Small intestine (tissue), 7 donors: ENCODE data around the gene MORN1. TPM values are rescaled to one million over a fixed set of nuclear protein-coding genes. Genes with fewer than 3 reads are reported as not detected.
A peak's percentile ranks its signal among the peaks of the same experiment; 100 is the strongest.
"Not testable (repeated sequence)": the region's sequence is repeated elsewhere in the genome, so short reads cannot be mapped to it uniquely, and the experiment has no call there.

ENCODE experiments used
- DNase-seq, 2 donors: peaks; one replicate each; pipeline versions ENCODE4 v3.0.0 to v3.0.0-alpha.2; 2013
- FAIRE-seq: peaks from 2 replicates; lab custom pipeline; 2012; peaks lifted over from hg19 to GRCh38; lab: Jason Lieb, UNC
- H3K27ac ChIP-seq, 3 donors: one replicate each; pipeline ENCODE4 v1.5.1; 2013; ENCODE audit warnings: low read length in 2 of 3, mild to moderate bottlenecking in 2 of 3, control low read depth in 1 of 3, inconsistent platforms in 1 of 3, low read depth in 1 of 3, moderate library complexity in 1 of 3
- H3K27me3 ChIP-seq, 3 donors: one replicate each; pipeline ENCODE4 v1.6.1; 2013; ENCODE audit warnings: low read length in 3 of 3, inconsistent platforms in 1 of 3; ENCODE audit not compliant: control insufficient read depth in 3 of 3, insufficient read depth in 3 of 3
- H3K36me3 ChIP-seq, 3 donors: one replicate each; pipeline ENCODE4 v1.6.1; 2013; ENCODE audit warnings: low read length in 3 of 3, inconsistent platforms in 1 of 3, low read depth in 1 of 3, mild to moderate bottlenecking in 1 of 3, moderate library complexity in 1 of 3; ENCODE audit not compliant: control insufficient read depth in 3 of 3, insufficient read depth in 2 of 3
- H3K4me1 ChIP-seq, 3 donors: one replicate each; pipeline ENCODE4 v1.6.1; 2013; ENCODE audit warnings: low read length in 2 of 3, inconsistent platforms in 1 of 3, low read depth in 1 of 3, mild to moderate bottlenecking in 1 of 3, moderate library complexity in 1 of 3; ENCODE audit not compliant: control insufficient read depth in 3 of 3, insufficient read depth in 2 of 3
- H3K4me3 ChIP-seq, 3 donors: one replicate each; pipeline ENCODE4 v1.5.1; 2013; ENCODE audit warnings: low read length in 3 of 3, control low read depth in 1 of 3, inconsistent platforms in 1 of 3, low read depth in 1 of 3, mild to moderate bottlenecking in 1 of 3, moderate library complexity in 1 of 3
- H3K9me3 ChIP-seq, 2 donors: one replicate each; pipeline ENCODE4 v1.6.1; 2013; ENCODE audit warnings: low read depth in 1 of 2, low read length in 1 of 2; ENCODE audit not compliant: control insufficient read depth in 2 of 2, insufficient read depth in 1 of 2
- WGBS, 3 donors: extraction: QIAGEN DNeasy Blood & Tissue Kit; methylation state at CpG; one replicate each; pipeline ENCODE4 v1.1.7; 2013; 5-methylcytosine and 5-hydroxymethylcytosine counted together
- polyA plus RNA-seq, 4 donors: library from polyadenylated mRNA; stranded (reverse) in 3 of 4; unstranded in 1 of 4; fragments of 200-250 nt in 3 of 4; fragments of 120-200 nt in 1 of 4; gene quantifications; one replicate each; pipeline versions ENCODE4 v1.2.1 to v1.2.3, GENCODE V29; 2013
- donor health status: healthy with polysubstance abuse.
- donor health status: control.
- donor health status: control.
- donor health status: Bipolar disorder and iron deficiency.
- donor health status: healthy.

MORN1 gene
- polyA plus RNA-seq, 4 donors: 1.1 to 10.6 (median 2.8) TPM

DNA sequence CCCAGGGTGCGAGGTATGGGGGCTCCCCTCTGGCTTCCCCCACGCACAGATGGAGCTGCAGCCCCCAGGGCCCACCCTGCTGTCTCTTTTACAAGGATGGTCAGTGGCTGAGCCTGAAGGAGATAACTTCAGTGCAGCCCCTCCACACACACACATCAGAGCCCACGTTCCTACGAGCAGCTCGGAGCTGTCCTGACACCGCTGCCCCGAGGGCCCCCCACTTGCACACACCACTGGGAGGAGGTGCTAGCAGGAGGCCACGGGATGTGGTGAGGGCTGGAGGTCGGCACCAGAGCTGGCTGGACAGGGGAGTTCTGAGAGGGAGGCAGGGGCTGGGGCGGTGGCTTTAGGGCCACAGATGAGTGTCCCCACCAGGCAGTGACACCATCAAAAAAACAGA, 53.9 kb downstream of the MORN1 start:
- H3K27ac ChIP-seq: no peak overlapping the region
- FAIRE-seq (no peak), DNase-seq (no peak)
- no peaks in the 10 kb centered on the region for H3K9me3 ChIP-seq
- H3K4me1 ChIP-seq: no peaks in the 10 kb centered on the region
- no peaks in the 10 kb centered on the region for H3K27me3 ChIP-seq
- WGBS, 3 donors: 64 to 75% (median 72%) methylated on average over 10 of the region's 10 CpGs
- no peak overlapping the region for H3K4me3 ChIP-seq
- no peaks in the 10 kb centered on the region for H3K36me3 ChIP-seq

DNA sequence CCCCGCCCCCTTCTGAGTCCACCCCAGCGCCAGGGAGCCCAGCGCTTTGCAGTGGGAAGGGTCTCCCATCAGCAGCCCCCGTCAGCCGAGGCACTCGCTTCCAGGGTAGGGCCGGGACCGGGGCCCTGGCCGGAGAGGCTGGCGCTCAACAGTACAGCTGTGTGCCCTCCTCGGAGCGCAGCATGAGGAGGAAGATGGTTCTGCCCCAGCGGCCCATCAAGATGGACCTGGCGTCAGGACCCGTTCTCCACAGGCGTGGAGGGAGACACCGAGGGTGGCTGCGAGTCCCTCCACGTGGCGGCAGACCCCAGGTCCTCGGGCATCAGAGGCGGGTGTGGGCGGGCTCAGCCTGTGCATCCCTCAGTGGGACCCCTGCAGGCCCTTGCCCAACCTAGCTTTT, 54.3 kb downstream of the MORN1 start:
- no peak for DNase-seq
- H3K36me3 ChIP-seq: no peaks in the 10 kb centered on the region
- H3K27ac ChIP-seq: no peak overlapping the region
- no peaks in the 10 kb centered on the region for H3K27me3 ChIP-seq
- 84 to 91% (median 88%) methylated on average over 21 to 23 of the region's 23 CpGs for WGBS, 3 donors
- no peak for FAIRE-seq
- H3K4me1 ChIP-seq: no peaks in the 10 kb centered on the region
- no peaks in the 10 kb centered on the region for H3K9me3 ChIP-seq
- H3K4me3 ChIP-seq: no peak overlapping the region

DNA sequence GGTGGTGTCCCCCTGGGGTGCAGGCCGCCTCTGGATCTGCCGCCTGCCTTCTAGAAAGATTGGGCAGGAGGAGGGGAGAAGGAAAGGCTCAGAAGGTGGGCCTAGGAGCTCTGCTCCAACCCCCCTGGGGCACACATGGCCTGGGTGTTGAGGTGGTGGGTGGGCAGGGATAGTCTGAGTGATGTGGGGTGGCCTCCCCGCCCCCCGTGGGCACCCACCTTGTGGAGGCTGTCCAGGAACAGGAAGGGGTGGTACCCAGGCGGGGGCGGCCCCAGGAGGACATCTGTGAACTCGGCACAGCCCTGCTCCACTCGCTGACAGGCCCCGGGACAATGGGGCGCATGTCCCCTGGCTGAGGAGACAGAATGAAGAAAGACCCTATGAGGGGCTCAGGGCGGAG, 54.9 kb downstream of the MORN1 start:
- WGBS, 3 donors: 69 to 85% (median 75%) methylated on average over 9 to 11 of the region's 11 CpGs
- Histone ChIP-seq H3K36me3 (no peaks in the 10 kb centered on the region), H3K4me1 (no peaks in the 10 kb centered on the region), H3K27ac (no peak overlapping the region), H3K27me3 (no peaks in the 10 kb centered on the region), H3K9me3 (no peaks in the 10 kb centered on the region), H3K4me3 (no peak overlapping the region)
- FAIRE-seq (no peak), DNase-seq (no peak)

DNA sequence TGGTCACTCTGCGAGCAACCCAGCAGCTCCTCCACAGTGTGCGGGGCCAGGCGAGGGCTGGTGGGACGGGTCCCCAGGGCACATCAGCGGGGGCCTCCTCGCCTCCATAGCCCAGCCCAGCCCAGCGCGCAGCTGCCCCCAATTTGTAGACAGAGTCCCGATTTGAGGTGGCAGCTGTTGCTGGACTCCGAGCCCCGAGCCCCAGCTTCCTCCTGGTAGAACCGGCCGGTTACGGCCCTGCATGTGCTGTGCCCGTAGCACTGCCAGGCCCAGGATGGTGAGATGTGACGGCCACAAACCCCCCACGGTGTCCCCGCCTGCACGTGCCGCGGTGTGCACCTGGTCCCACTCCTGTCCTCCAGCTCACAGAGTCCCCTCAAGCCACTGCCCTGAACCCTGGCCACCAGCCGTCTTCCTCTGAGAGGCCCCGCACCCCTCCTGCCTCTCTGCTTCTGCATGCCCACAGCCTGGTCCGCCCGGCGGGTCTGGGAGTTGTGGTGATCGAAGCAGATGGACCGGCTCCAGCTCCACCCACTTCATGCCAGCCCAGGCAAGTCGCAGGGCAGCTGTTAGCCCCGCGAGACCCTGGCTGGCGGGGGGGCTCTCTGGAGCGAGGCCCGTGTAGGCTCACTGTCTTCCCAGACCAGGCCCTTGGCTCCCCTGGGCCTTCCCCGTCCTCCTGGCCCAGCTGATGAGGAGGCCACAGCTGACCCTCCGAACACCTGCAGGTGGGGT, 55.5 kb downstream of the MORN1 start:
- WGBS, 3 donors: 82 to 92% (median 84%) methylated on average over 35 to 36 of the region's 36 CpGs
- FAIRE-seq: no peak
- no peaks in the 10 kb centered on the region for H3K27me3 ChIP-seq
- no peak overlapping the region for H3K27ac ChIP-seq
- no peaks in the 10 kb centered on the region for H3K36me3 ChIP-seq
- H3K4me3 ChIP-seq: no peak overlapping the region
- H3K4me1 ChIP-seq: no peaks in the 10 kb centered on the region
- no peak for DNase-seq
- H3K9me3 ChIP-seq: no peaks in the 10 kb centered on the region

DNA sequence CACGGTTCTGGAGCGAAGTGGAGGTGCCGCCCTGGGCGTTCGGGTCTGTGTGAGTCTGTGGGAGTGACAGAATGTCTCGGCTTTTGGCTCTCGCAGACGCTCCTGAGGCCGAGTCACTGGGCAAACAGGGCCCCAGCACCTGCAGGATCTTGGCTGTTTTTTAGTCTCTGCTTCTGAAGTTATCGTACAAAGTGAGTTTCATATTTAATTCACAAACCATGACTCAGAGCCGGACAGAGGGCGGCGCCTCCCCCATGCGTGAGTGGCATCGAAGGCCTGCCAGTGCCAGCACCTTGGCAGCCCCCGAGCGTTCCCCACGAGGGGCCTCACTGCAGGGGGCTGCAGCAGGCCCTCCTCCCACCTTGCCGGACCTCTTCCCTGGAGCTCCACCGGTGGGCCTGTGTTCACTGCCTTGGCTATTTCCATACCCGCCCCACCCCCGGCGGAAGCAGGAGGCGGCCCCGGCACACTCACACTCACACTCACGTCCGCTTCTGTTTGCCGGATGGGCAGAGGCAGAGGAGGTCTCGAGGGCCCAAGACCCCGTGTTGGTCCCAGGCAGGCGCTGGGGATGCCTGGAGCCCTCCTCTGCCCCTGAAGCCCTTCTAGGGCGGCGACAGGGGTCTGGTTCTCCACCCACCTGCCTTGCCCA, 56.3 kb downstream of the MORN1 start:
- H3K4me1 ChIP-seq: no peaks in the 10 kb centered on the region
- FAIRE-seq: no peak
- WGBS, 3 donors: 70 to 79% (median 73%) methylated on average over 33 of the region's 33 CpGs

DNA sequence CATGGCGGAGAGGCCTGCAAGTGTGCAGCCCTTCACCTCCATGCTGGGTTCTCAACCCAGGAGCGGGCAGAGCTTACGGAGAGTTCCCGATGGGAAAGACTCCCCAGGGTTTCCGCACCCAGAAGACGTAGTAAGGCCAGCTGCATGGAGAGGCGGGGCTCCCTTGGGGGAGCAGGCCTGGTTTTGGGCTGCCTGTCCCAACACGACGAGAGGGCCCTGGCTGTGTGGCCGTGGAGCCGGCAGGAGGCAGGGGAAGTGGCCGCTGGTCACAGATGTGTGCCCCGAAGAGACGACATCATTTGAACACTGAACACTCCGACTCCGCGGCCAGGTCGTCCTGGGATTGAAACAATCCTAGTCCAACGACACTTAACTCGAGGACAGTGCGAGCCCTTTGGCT, 57.0 kb downstream of the MORN1 start:
- Histone ChIP-seq H3K36me3 (no peaks in the 10 kb centered on the region), H3K4me1 (no peaks in the 10 kb centered on the region), H3K27ac (no peak overlapping the region), H3K4me3 (no peak overlapping the region), H3K9me3 (no peaks in the 10 kb centered on the region), H3K27me3 (no peaks in the 10 kb centered on the region)
- no peak for FAIRE-seq
- 91 to 92% (median 91%) methylated on average over 21 of the region's 21 CpGs for WGBS, 3 donors
- DNase-seq: no peak

More for the DNA sequence above, 56.3 kb downstream of the MORN1 start:
- no peak for DNase-seq
- Histone ChIP-seq H3K36me3 (no peaks in the 10 kb centered on the region), H3K27ac (no peak overlapping the region), H3K4me3 (no peak overlapping the region), H3K9me3 (no peaks in the 10 kb centered on the region), H3K27me3 (no peaks in the 10 kb centered on the region)

DNA sequence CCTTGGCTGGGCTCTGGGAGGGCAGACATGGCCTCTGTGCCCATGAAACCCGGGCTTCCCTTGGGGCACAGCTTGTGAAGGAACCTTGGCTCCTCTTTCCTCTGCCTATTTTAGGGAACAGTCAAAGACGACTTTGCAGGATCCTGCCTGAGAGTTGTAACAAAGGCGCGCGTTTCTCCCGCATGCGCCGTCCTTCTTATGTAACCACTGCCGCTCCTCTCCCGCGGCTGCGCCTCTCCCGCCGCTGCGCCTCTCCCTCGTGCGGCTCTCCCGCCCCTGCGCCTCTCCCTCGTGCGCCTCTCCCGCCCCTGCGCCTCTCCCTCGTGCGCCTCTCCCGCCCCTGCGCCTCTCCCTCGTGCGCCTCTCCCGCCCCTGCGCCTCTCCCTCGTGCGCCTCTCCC, 59.8 kb downstream of the MORN1 start:
- H3K9me3 ChIP-seq, FAIRE-seq, DNase-seq, H3K4me1 ChIP-seq, H3K36me3 ChIP-seq, H3K4me3 ChIP-seq, H3K27me3 ChIP-seq: not testable (repeated sequence)
- H3K27ac ChIP-seq: peak overlapping the region in 1 of 3 donors; percentile 33
- WGBS, 3 donors: 91 to 94% (median 92%) methylated on average over 21 to 33 of the region's 33 CpGs

DNA sequence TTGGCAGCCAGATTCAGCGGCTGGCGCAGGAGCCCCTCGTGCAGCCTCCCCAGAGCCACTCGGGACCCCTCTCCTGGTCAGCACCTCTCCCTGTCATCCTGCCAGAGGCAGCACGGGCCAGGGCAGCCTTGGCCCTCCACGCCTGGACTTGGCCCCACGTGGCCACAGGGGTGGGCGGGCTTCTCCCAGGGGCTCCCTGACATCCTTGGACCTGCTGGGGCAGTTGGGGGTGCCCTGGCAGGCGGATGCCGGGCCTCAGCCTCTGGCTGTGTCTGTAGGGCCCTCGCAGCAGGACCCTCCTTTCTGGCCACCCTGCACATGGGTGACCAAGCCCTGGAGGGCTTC, 60.2 kb downstream of the MORN1 start:
- FAIRE-seq (no peak), DNase-seq (no peak)
- no peaks in the 10 kb centered on the region for H3K9me3 ChIP-seq
- WGBS, 3 donors: 78 to 82% (median 81%) methylated on average over 10 to 11 of the region's 11 CpGs
- no peaks in the 10 kb centered on the region for H3K36me3 ChIP-seq
- peak overlapping the region in 1 of 3 donors; percentile 33 for H3K27ac ChIP-seq
- no peaks in the 10 kb centered on the region for H3K4me1 ChIP-seq
- H3K4me3 ChIP-seq: no peak overlapping the region
- H3K27me3 ChIP-seq: no peaks in the 10 kb centered on the region
